GM18517 (cell line): ENCODE data around the gene CASZ1.

Experiments used
- ATAC-seq: cut with Tn5 transposase; IDR thresholded peaks from one replicate; pipeline ENCODE4 v1.9.1; 2021; ENCODE audit warnings: mild to moderate bottlenecking, moderate library complexity; ENCODE audit not compliant: unreplicated experiment

Gene CASZ1

GRCh38 chr1:10677491-10678391 is 118.7 kb downstream of the CASZ1 start:
- no peak for ATAC-seq

GRCh38 chr1:10676963-10677362 is 119.5 kb downstream of the CASZ1 start:
- ATAC-seq: no peak

GRCh38 chr1:10675813-10676212 is 120.6 kb downstream of the CASZ1 start:
- ATAC-seq: no peak

- ATAC-seq: no peak
Measured at GRCh38 chr1:10674700-10675609, 121.5 kb downstream of the CASZ1 start.

GRCh38 chr1:10674222-10674621 is 122.2 kb downstream of the CASZ1 start:
- no peak for ATAC-seq

- ATAC-seq: no peak
Measured at GRCh38 chr1:10673109-10673711, 123.2 kb downstream of the CASZ1 start.

GRCh38 chr1:10672343-10673050 is 123.9 kb downstream of the CASZ1 start:
- no peak for ATAC-seq

GRCh38 chr1:10671622-10672342 is 124.7 kb downstream of the CASZ1 start:
- no peak for ATAC-seq

GRCh38 chr1:10671090-10671489 is 125.4 kb downstream of the CASZ1 start:
- ATAC-seq: no peak

GRCh38 chr1:10670190-10670589 is 126.3 kb downstream of the CASZ1 start:
- no peak for ATAC-seq

- ATAC-seq: no peak
Measured at GRCh38 chr1:10669570-10669969, 126.9 kb downstream of the CASZ1 start.

- no peak for ATAC-seq
Measured at GRCh38 chr1:10667861-10668761, 128.3 kb downstream of the CASZ1 start.

GRCh38 chr1:10665930-10666850 is 130.3 kb downstream of the CASZ1 start:
- ATAC-seq: no peak

GRCh38 chr1:10665226-10665625 is 131.2 kb downstream of the CASZ1 start:
- no peak for ATAC-seq

- ATAC-seq: no peak
Measured at GRCh38 chr1:10664251-10664650, 132.2 kb downstream of the CASZ1 start.

- ATAC-seq: no peak
Measured at GRCh38 chr1:10663678-10664035, 132.8 kb downstream of the CASZ1 start.

GRCh38 chr1:10662824-10663677 is 133.4 kb downstream of the CASZ1 start:
- ATAC-seq: no peak
